ENCODE results near the gene CCDC82. TPM values are rescaled to one million over a fixed set of nuclear protein-coding genes. Genes with fewer than 3 reads are reported as not detected.

Gene CCDC82
- total and polyA plus RNA-seq, 7 donors = 9.5 to 39.2 (median 24.4) TPM

GRCh38 chr11:96322775-96323641 lies 66.7 kb downstream of the CCDC82 start:
- Histone ChIP-seq H3K27ac (no peak overlapping the region), H3K4me1 (peaks cover 0 to 50% (median 19%) of the 10 kb centered on the region in 4 donors), H3K36me3 (no peaks in the 10 kb centered on the region), H3K4me3 (no peak overlapping the region), H3K9me3 (no peaks in the 10 kb centered on the region), H3K27me3 (no peaks in the 10 kb centered on the region)
- WGBS, 2 donors = 94 to 97% methylated on average over 10 of the region's 10 CpGs
- DNase-seq = no peak
- intact Hi-C loops (cut with DNase I) = no loop called here
- no peak for TF ChIP-seq EP300 (IDR thresholded peaks at IDR 0.05)
- TF ChIP-seq CTCF (IDR thresholded peaks at IDR 0.05) = no peak
- TF ChIP-seq POLR2AphosphoS5 (IDR thresholded peaks at IDR 0.05) = no peak
- TF ChIP-seq POLR2A (IDR thresholded peaks at IDR 0.05) = no peak

- H3K4me1 ChIP-seq = peaks cover 0 to 67% (median 30%) of the 10 kb centered on the region in 4 donors
Observed at GRCh38 chr11:96321091-96321490, 68.6 kb downstream of the CCDC82 start.

GRCh38 chr11:96319898-96320656 lies 69.6 kb downstream of the CCDC82 start:
- H3K4me3 ChIP-seq = no peak overlapping the region
- WGBS, 2 donors = 91 to 96% methylated on average over 2 of the region's 2 CpGs
- H3K9me3 ChIP-seq = no peaks in the 10 kb centered on the region
- no peak for TF ChIP-seq CTCF (IDR thresholded peaks at IDR 0.05)
- no peak for TF ChIP-seq POLR2AphosphoS5 (IDR thresholded peaks at IDR 0.05)
- TF ChIP-seq EP300 (IDR thresholded peaks at IDR 0.05) = no peak
- no peak for TF ChIP-seq POLR2A (IDR thresholded peaks at IDR 0.05)
- no peak for DNase-seq
- H3K27ac ChIP-seq = no peak overlapping the region
- no peaks in the 10 kb centered on the region for H3K27me3 ChIP-seq
- peaks cover 0 to 65% (median 22%) of the 10 kb centered on the region in 4 donors for H3K4me1 ChIP-seq
- H3K36me3 ChIP-seq = no peaks in the 10 kb centered on the region
- intact Hi-C loops (cut with DNase I) = no loop called here

More at GRCh38 chr11:96321091-96321490, 68.6 kb downstream of the CCDC82 start:
- H3K4me3 ChIP-seq = no peak overlapping the region
- intact Hi-C loops (cut with DNase I) = no loop called here
- no peaks in the 10 kb centered on the region for H3K9me3 ChIP-seq
- H3K27ac ChIP-seq = no peak overlapping the region
- WGBS, 2 donors = 94% methylated on average over 5 of the region's 5 CpGs
- H3K27me3 ChIP-seq = no peaks in the 10 kb centered on the region
- no peak for DNase-seq
- no peaks in the 10 kb centered on the region for H3K36me3 ChIP-seq
- TF ChIP-seq EP300 (IDR thresholded peaks at IDR 0.05) (no peak), POLR2AphosphoS5 (IDR thresholded peaks at IDR 0.05) (no peak)

- Histone ChIP-seq H3K4me3 (no peak overlapping the region), H3K4me1 (peaks cover 0 to 70% (median 27%) of the 10 kb centered on the region in 4 donors), H3K36me3 (no peaks in the 10 kb centered on the region), H3K27me3 (no peaks in the 10 kb centered on the region), H3K9me3 (no peaks in the 10 kb centered on the region), H3K27ac (no peak overlapping the region)
- WGBS, 2 donors = 95% methylated on average over 3 of the region's 3 CpGs
- no peak for DNase-seq
- TF ChIP-seq POLR2A (IDR thresholded peaks at IDR 0.05) (no peak), POLR2AphosphoS5 (IDR thresholded peaks at IDR 0.05) (no peak), CTCF (IDR thresholded peaks at IDR 0.05) (no peak), EP300 (IDR thresholded peaks at IDR 0.05) (no peak)
- intact Hi-C loops (cut with DNase I) = no loop called here
Observed at GRCh38 chr11:96318850-96319249, 70.9 kb downstream of the CCDC82 start.

GRCh38 chr11:96318399-96318798 lies 71.3 kb downstream of the CCDC82 start:
- intact Hi-C loops (cut with DNase I) = no loop called here
- Histone ChIP-seq H3K27me3 (no peaks in the 10 kb centered on the region), H3K36me3 (no peaks in the 10 kb centered on the region), H3K4me1 (peaks cover 0 to 74% (median 30%) of the 10 kb centered on the region in 4 donors), H3K27ac (peak overlapping the region in 1 of 4 donors; percentile 31), H3K4me3 (no peak overlapping the region), H3K9me3 (no peaks in the 10 kb centered on the region)
- WGBS, 2 donors = 67 to 71% methylated on average over 1 of the region's 1 CpG
- DNase-seq = no peak
- TF ChIP-seq POLR2A (IDR thresholded peaks at IDR 0.05) (no peak), POLR2AphosphoS5 (IDR thresholded peaks at IDR 0.05) (no peak), CTCF (IDR thresholded peaks at IDR 0.05) (no peak), EP300 (IDR thresholded peaks at IDR 0.05) (no peak)
